Vagina (tissue), 2 donors: ENCODE results near the gene ACOT11.

Source experiments
- POLR2A ChIP-seq, 2 donors: fragments of 450-650 bp; IDR thresholded peaks; one replicate each; pipeline ENCODE4 v1.6.1; 2017; ENCODE audit warnings: antibody characterized with exemption in 2 of 2, mild to moderate bottlenecking in 2 of 2, moderate library complexity in 2 of 2
- POLR2AphosphoS5 ChIP-seq, 2 donors: sonication (generic); formaldehyde crosslinking; IDR thresholded peaks; one replicate each; pipeline ENCODE4 v1.9.0; 2017; ENCODE audit warnings: antibody characterized with exemption in 2 of 2, mild to moderate bottlenecking in 2 of 2, low read depth in 1 of 2; ENCODE audit not compliant: insufficient read depth in 1 of 2
- TF ChIP-seq, protein P1 (sequence below), 3 experiments: fragments of 450-650 bp in 2 of 3; fragments of 200-600 bp in 1 of 3; sonication (generic) in 1 of 3; IDR thresholded peaks; one replicate each; pipeline ENCODE4 v1.5.1; 2017 to 2019; ENCODE audit warnings: antibody characterized with exemption in 3 of 3, mild to moderate bottlenecking in 2 of 3, moderate library complexity in 2 of 3

DNA sequence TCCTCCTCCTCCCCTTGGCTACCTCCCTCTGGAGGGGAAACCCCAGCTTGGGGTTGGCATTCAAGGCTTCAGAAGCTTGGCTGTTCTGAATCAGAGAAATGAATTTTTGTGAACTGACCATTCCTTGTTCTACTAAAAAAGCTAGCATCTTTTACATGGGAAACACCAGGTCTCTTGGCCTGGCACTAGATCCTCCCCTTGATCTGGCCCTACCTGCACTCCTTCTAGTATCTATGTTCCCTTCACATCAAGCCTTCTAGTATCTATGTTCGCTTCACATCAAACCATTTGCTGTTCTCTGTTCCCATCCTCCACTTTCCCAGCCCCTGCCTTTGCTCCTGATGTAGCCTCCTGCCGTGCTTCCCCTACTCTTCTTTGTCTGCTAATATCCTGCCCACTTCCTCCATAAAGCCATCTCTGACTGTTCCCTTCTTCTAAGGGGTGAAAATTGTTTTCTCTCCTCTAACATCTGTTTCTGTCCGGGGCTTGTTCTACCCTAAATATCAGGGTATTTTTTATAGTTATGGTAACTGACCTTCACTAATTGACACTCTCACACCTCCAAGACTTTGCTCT lies 49.5 kb downstream of the ACOT11 start:
- TF ChIP-seq, protein P1, sequence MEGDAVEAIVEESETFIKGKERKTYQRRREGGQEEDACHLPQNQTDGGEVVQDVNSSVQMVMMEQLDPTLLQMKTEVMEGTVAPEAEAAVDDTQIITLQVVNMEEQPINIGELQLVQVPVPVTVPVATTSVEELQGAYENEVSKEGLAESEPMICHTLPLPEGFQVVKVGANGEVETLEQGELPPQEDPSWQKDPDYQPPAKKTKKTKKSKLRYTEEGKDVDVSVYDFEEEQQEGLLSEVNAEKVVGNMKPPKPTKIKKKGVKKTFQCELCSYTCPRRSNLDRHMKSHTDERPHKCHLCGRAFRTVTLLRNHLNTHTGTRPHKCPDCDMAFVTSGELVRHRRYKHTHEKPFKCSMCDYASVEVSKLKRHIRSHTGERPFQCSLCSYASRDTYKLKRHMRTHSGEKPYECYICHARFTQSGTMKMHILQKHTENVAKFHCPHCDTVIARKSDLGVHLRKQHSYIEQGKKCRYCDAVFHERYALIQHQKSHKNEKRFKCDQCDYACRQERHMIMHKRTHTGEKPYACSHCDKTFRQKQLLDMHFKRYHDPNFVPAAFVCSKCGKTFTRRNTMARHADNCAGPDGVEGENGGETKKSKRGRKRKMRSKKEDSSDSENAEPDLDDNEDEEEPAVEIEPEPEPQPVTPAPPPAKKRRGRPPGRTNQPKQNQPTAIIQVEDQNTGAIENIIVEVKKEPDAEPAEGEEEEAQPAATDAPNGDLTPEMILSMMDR (IDR thresholded peaks at IDR 0.05): no peak
- no peak for TF ChIP-seq POLR2A (IDR thresholded peaks at IDR 0.05)
- no peak for TF ChIP-seq POLR2AphosphoS5 (IDR thresholded peaks at IDR 0.05; ENCODE audit: insufficient read depth in 1 of 2, low read depth in 1 of 2)
